GM23338 (cell line): ENCODE measurements around the gene NPAS3.

Source experiments
- CREB1 ChIP-seq: fragments of 250-450 bp; sonication (Bioruptor Pico); IDR thresholded peaks from 2 replicates; pipeline ENCODE4 v1.5.0; 2020; ENCODE audit warnings: low read depth, mild to moderate bottlenecking, moderate library complexity
- CTCF ChIP-seq, 2 experiments: fragments of 200-600 bp in 1 of 2; sonication (generic) in 1 of 2; conservative IDR thresholded peaks; 2 replicates each; pipeline versions ENCODE4 v1.5.1 to v1.6.1; 2016 to 2017; ENCODE audit warnings: antibody characterized with exemption in 2 of 2, low read depth in 2 of 2, mild to moderate bottlenecking in 2 of 2, moderate library complexity in 1 of 2
- ETS1 ChIP-seq: IDR thresholded peaks from 2 replicates; pipeline ENCODE4 v1.6.1; 2016; ENCODE audit warnings: antibody characterized with exemption
- EZH2 ChIP-seq: fragments of 200-600 bp; sonication (generic); IDR thresholded peaks from one replicate; pipeline ENCODE4 v1.8.0; 2017; ENCODE audit warnings: antibody characterized with exemption, mild to moderate bottlenecking, low read depth; ENCODE audit not compliant: unreplicated experiment
- EZH2phosphoT487 ChIP-seq: fragments of 200-600 bp; sonication (generic); IDR thresholded peaks from one replicate; pipeline ENCODE4 v1.8.1; 2018; ENCODE audit warnings: antibody characterized with exemption; ENCODE audit not compliant: unreplicated experiment
- JUNB ChIP-seq: IDR thresholded peaks from one replicate; pipeline ENCODE4 v1.6.1; 2016; ENCODE audit warnings: antibody characterized with exemption; ENCODE audit not compliant: unreplicated experiment
- POLR2AphosphoS5 ChIP-seq: IDR thresholded peaks from 2 replicates; pipeline ENCODE4 v1.6.1; 2016; ENCODE audit warnings: antibody characterized with exemption, low read depth
- REST ChIP-seq: IDR thresholded peaks from one replicate; pipeline ENCODE4 v1.6.1; 2018; ENCODE audit warnings: antibody characterized with exemption; ENCODE audit not compliant: unreplicated experiment
- STAT1 ChIP-seq: IDR thresholded peaks from one replicate; pipeline ENCODE4 v1.6.1; 2016; ENCODE audit warnings: antibody characterized with exemption; ENCODE audit not compliant: unreplicated experiment
- ZNF114 ChIP-seq: fragments of 250-450 bp; sonication (Bioruptor Pico); IDR thresholded peaks from 2 replicates; pipeline ENCODE4 v1.5.0; 2020; ENCODE audit warnings: mild to moderate bottlenecking, moderate library complexity
- ZNF331 ChIP-seq: fragments of 250-450 bp; sonication (Bioruptor Pico); IDR thresholded peaks from 2 replicates; pipeline ENCODE4 v1.5.0; 2020; ENCODE audit warnings: low read depth, mild to moderate bottlenecking, moderate library complexity

GRCh38 chr14:33747749-33748148 lies 809.1 kb downstream of the NPAS3 start:
- no peak for TF ChIP-seq EZH2
- no peak for TF ChIP-seq CTCF (conservative IDR thresholded peaks at IDR 0.05; ENCODE audit: low read depth in 2 of 2)
- TF ChIP-seq EZH2phosphoT487: no peak
- no peak for TF ChIP-seq POLR2AphosphoS5
- no peak for TF ChIP-seq CREB1
- TF ChIP-seq ZNF114: no peak
- TF ChIP-seq REST: no peak
- no peak for TF ChIP-seq STAT1
- TF ChIP-seq ZNF331: no peak
- no peak for TF ChIP-seq ETS1
- no peak for TF ChIP-seq JUNB
